A549 (cell line): ENCODE results near the gene SORCS1. TPM values are rescaled to one million over a fixed set of nuclear protein-coding genes. Genes with fewer than 3 reads are reported as not detected.

Experiments
- ATAC-seq, 2 experiments: fragments of 200-7000 bp in 1 of 2; fragments of >200 bp in 1 of 2; cut with Nextera tagmentation in 1 of 2; cut with Tn5 transposase in 1 of 2; 3 replicates each; pipeline versions ENCODE4 v1.8.0 to v1.9.1; 2018 to 2020; ENCODE audit warnings: mild to moderate bottlenecking in 1 of 2, moderate library complexity in 1 of 2
- CTCF ChIA-PET: fragments of 300-600 bp; sonication (Branson Sonifier 250); formaldehyde crosslinking; extraction: SDS; loops from one replicate; lab custom pipeline; 2021; ENCODE audit warnings: antibody characterized with exemption, inconsistent platforms; lab: Yijun Ruan, JAX
- POLR2A ChIA-PET: fragments of 350-600 bp; formaldehyde crosslinking; extraction: SDS; loops from one replicate; lab custom pipeline; 2021; ENCODE audit warnings: antibody characterized with exemption, inconsistent platforms; lab: Yijun Ruan, JAX
- DNase-seq, 2 experiments: peaks; one replicate each; pipeline versions ENCODE4 v3.0.0 to v3.0.0-alpha.2; 2011 to 2016; ENCODE audit warnings: low read depth in 1 of 2, low spot score in 1 of 2
- FAIRE-seq: peaks from 2 replicates; lab custom pipeline; 2011; peaks lifted over from hg19 to GRCh38; lab: Jason Lieb, UNC
- H3K27ac ChIP-seq, 2 experiments: fragments of >200 bp; sonication (Bioruptor Twin); formaldehyde crosslinking; 3 replicates each; pipeline ENCODE4 v1.5.1; 2016 to 2017
- H3K4me1 ChIP-seq: fragments of >200 bp; sonication (Bioruptor Twin); formaldehyde crosslinking; 3 replicates; pipeline ENCODE4 v1.6.1; 2016
- H3K4me2 ChIP-seq: fragments of >200 bp; sonication (Bioruptor Twin); formaldehyde crosslinking; 3 replicates; pipeline ENCODE4 v1.6.1; 2016
- H3K4me3 ChIP-seq: fragments of >200 bp; sonication (Bioruptor Twin); formaldehyde crosslinking; 3 replicates; pipeline ENCODE4 v1.5.1; 2016
- H3K9me3 ChIP-seq: fragments of >200 bp; sonication (Bioruptor Twin); formaldehyde crosslinking; 3 replicates; pipeline ENCODE4 v1.6.1; 2016
- CBX8 ChIP-seq: fragments of 200-600 bp; sonication (generic); IDR thresholded peaks from 2 replicates; pipeline ENCODE4 v1.6.1; 2016
- CHD4 ChIP-seq: fragments of 200-600 bp; sonication (generic); IDR thresholded peaks from 2 replicates; pipeline ENCODE4 v1.6.1; 2016; ENCODE audit warnings: antibody characterized with exemption, mild to moderate bottlenecking, borderline replicate concordance
- EHF ChIP-seq: fragments of 250-450 bp; sonication (Bioruptor Pico); IDR thresholded peaks from 2 replicates; pipeline ENCODE4 v1.5.0; 2020; ENCODE audit warnings: mild to moderate bottlenecking
- EP300 ChIP-seq, 2 experiments: fragments of >200 bp; sonication (Bioruptor Twin); formaldehyde crosslinking; IDR thresholded peaks; 2 replicates in 1 of 2; 3 replicates in 1 of 2; pipeline ENCODE4 v1.6.1; 2016 to 2017
- ESRRA ChIP-seq: fragments of 150-350 bp; IDR thresholded peaks from 2 replicates; pipeline ENCODE4 v1.6.1; 2014; ENCODE audit warnings: mild to moderate bottlenecking, low read length, borderline replicate concordance
- FOSB ChIP-seq: fragments of 250-450 bp; sonication (Bioruptor Pico); IDR thresholded peaks from 2 replicates; pipeline ENCODE4 v1.5.0; 2020; ENCODE audit warnings: mild to moderate bottlenecking, moderate library complexity
- FOSL2 ChIP-seq, 2 experiments: fragments of 450-650 bp in 1 of 2; fragments of >200 bp in 1 of 2; sonication (Bioruptor Twin) in 1 of 2; formaldehyde crosslinking; IDR thresholded peaks; 2 replicates each; pipeline versions ENCODE4 v1.5.0 to v1.6.1; 2016 to 2020; ENCODE audit warnings: mild to moderate bottlenecking in 1 of 2, moderate library complexity in 1 of 2
- HEYL ChIP-seq: fragments of 250-450 bp; sonication (Bioruptor Pico); IDR thresholded peaks from 2 replicates; pipeline ENCODE4 v1.8.0; 2021; ENCODE audit warnings: mild to moderate bottlenecking, moderate library complexity
- HOXB13 ChIP-seq: fragments of 250-450 bp; sonication (Bioruptor Pico); IDR thresholded peaks from 2 replicates; pipeline ENCODE4 v1.5.0; 2020; ENCODE audit warnings: low read depth, mild to moderate bottlenecking, moderate library complexity
- KDM5A ChIP-seq: fragments of 200-600 bp; sonication (generic); IDR thresholded peaks from 2 replicates; pipeline ENCODE4 v1.6.1; 2016; ENCODE audit warnings: antibody characterized with exemption, mild to moderate bottlenecking
- MAZ ChIP-seq: fragments of 150-350 bp; IDR thresholded peaks from 2 replicates; pipeline ENCODE4 v1.6.1; 2014; ENCODE audit warnings: antibody characterized with exemption, low read depth, low read length, borderline replicate concordance
- MYC ChIP-seq: IDR thresholded peaks from 2 replicates; pipeline ENCODE4 v1.6.1; 2012; ENCODE audit warnings: mild to moderate bottlenecking, inconsistent platforms, low read length, improper control_type of control experiment, borderline replicate concordance
- NR3C1 ChIP-seq: fragments of >200 bp; sonication (Bioruptor Twin); formaldehyde crosslinking; IDR thresholded peaks from 3 replicates; pipeline ENCODE4 v1.6.1; 2017
- PHF8 ChIP-seq: fragments of 200-600 bp; sonication (generic); IDR thresholded peaks from 2 replicates; pipeline ENCODE4 v1.6.1; 2016; ENCODE audit warnings: low read depth, mild to moderate bottlenecking, antibody characterized with exemption, moderate library complexity, borderline replicate concordance
- POLR2AphosphoS2 ChIP-seq: conservative IDR thresholded peaks from 2 replicates; pipeline ENCODE4 v1.6.1; 2012; ENCODE audit warnings: low read length, improper control_type of control experiment, inconsistent platforms
- RAD21 ChIP-seq, 2 experiments: fragments of >200 bp in 1 of 2; sonication (Bioruptor Twin) in 1 of 2; formaldehyde crosslinking in 1 of 2; IDR thresholded peaks in 1 of 2; conservative IDR thresholded peaks in 1 of 2; 2 replicates in 1 of 2; 3 replicates in 1 of 2; pipeline ENCODE4 v1.6.1; 2012 to 2018; ENCODE audit warnings: inconsistent platforms in 1 of 2
- RCOR1 ChIP-seq: fragments of 150-350 bp; IDR thresholded peaks from 2 replicates; pipeline ENCODE4 v1.6.1; 2014; ENCODE audit warnings: antibody characterized with exemption, low read length, low read depth
- RFX5 ChIP-seq: fragments of 450-650 bp; IDR thresholded peaks from 2 replicates; pipeline ENCODE4 v1.7.1; 2014; ENCODE audit warnings: antibody characterized with exemption, mild to moderate bottlenecking, moderate library complexity
- RNF2 ChIP-seq: fragments of 200-600 bp; sonication (generic); IDR thresholded peaks from 2 replicates; pipeline ENCODE4 v1.6.1; 2016; ENCODE audit warnings: low read depth, mild to moderate bottlenecking, antibody characterized with exemption, moderate library complexity, borderline replicate concordance
- SREBF2 ChIP-seq: fragments of 450-650 bp; IDR thresholded peaks from 2 replicates; pipeline ENCODE4 v1.6.1; 2014; ENCODE audit warnings: mild to moderate bottlenecking, moderate library complexity
- TFCP2L1 ChIP-seq: fragments of 250-450 bp; sonication (Bioruptor Pico); IDR thresholded peaks from 2 replicates; pipeline ENCODE4 v1.5.0; 2021; ENCODE audit warnings: mild to moderate bottlenecking
- ZC3H11A ChIP-seq: fragments of 450-650 bp; IDR thresholded peaks from 2 replicates; pipeline ENCODE4 v1.6.1; 2014; ENCODE audit warnings: antibody characterized with exemption, mild to moderate bottlenecking
- ZNF302 ChIP-seq: fragments of 250-450 bp; sonication (Bioruptor Pico); IDR thresholded peaks from 2 replicates; pipeline ENCODE4 v1.9.0; 2021; ENCODE audit warnings: inconsistent platforms, mild to moderate bottlenecking, moderate library complexity
- ZSCAN20 ChIP-seq: fragments of 250-450 bp; sonication (Bioruptor Pico); IDR thresholded peaks from 2 replicates; pipeline ENCODE4 v1.8.0; 2022; ENCODE audit warnings: mild to moderate bottlenecking, moderate library complexity
- WGBS: methylation state at CpG from one replicate; pipeline ENCODE4 v1.1.6; 2017; ENCODE audit errors: missing lambda C conversion rate; 5-methylcytosine and 5-hydroxymethylcytosine counted together
- polyA plus RNA-seq, 4 experiments: library from polyadenylated mRNA; depleted of rRNA in 3 of 4; stranded (reverse); fragments of >200 nt; fragmentation: RNase III in 1 of 4; extraction: RNeasy Plus Mini Kit Qiagen cat#74134 plus additional on column Dnase treatment in 1 of 4; gene quantifications; 2 replicates in 3 of 4; 3 replicates in 1 of 4; pipeline ENCODE4 v1.2.3, GENCODE V29; 2011 to 2017
- TF ChIP-seq, protein P1 (sequence below): fragments of 450-650 bp; IDR thresholded peaks from 2 replicates; pipeline ENCODE4 v1.6.1; 2014; ENCODE audit warnings: antibody characterized with exemption
- TF ChIP-seq, protein P2 (sequence below): fragments of 250-450 bp; sonication (Bioruptor Pico); IDR thresholded peaks from 2 replicates; pipeline ENCODE4 v1.5.0; 2020; ENCODE audit warnings: low read depth, mild to moderate bottlenecking, moderate library complexity
- TF ChIP-seq, protein P3 (sequence below): IDR thresholded peaks from 2 replicates; pipeline ENCODE4 v1.6.1; 2012
- TF ChIP-seq, protein P4 (sequence below): fragments of 200-600 bp; sonication (generic); IDR thresholded peaks from 2 replicates; pipeline ENCODE4 v1.6.1; 2016; ENCODE audit warnings: antibody characterized with exemption, mild to moderate bottlenecking, moderate library complexity
- TF ChIP-seq, protein P5 (sequence below): fragments of 150-350 bp; IDR thresholded peaks from 2 replicates; pipeline ENCODE4 v1.6.1; 2014; ENCODE audit warnings: low read depth, mild to moderate bottlenecking, low read length

Gene SORCS1
- polyA plus RNA-seq, 2 of the 4 experiments (the other 2 are of a cell fraction) = not detected

DNA sequence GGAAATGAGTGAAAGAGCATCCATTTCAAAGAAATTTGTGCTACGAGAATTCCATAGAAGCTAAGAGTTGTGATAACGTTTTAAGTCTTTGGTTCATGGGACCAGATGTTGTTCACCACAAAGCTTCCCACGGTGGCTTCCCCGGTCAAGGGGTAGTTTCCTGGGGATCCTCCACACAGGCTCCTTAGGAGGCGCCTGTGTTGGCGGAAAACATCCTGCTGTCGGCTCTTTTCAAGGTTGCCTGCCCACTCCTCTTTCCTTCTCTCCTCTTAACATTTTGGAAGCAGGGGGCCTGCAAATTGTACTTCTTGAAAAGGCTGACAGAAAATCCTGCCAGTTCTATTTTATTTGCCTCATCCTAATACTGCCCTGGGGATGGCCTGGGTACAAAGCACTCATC is 398.6 kb downstream of the SORCS1 start:
- no peak overlapping the region for H3K4me2 ChIP-seq
- CTCF ChIA-PET = no interaction called here
- WGBS = 3% methylated on average over 7 of the region's 7 CpGs
- no peak for FAIRE-seq
- H3K4me1 ChIP-seq = no peaks in the 10 kb centered on the region
- H3K4me3 ChIP-seq = no peak overlapping the region
- TF ChIP-seq RFX5 (no peak), MYC (no peak), ZC3H11A (no peak), POLR2AphosphoS2 (no peak), PHF8 (no peak), FOSL2 (IDR thresholded peaks at IDR 0.05) (no peak), FOSL2 (CRISPR knock-in tag; IDR thresholded peaks at IDR 0.05) (no peak)
- TF ChIP-seq, protein P1, sequence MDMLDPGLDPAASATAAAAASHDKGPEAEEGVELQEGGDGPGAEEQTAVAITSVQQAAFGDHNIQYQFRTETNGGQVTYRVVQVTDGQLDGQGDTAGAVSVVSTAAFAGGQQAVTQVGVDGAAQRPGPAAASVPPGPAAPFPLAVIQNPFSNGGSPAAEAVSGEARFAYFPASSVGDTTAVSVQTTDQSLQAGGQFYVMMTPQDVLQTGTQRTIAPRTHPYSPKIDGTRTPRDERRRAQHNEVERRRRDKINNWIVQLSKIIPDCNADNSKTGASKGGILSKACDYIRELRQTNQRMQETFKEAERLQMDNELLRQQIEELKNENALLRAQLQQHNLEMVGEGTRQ = no peak
- H3K9me3 ChIP-seq = no peaks in the 10 kb centered on the region
- no peak for ATAC-seq
- no peak for DNase-seq
- no peak overlapping the region for H3K27ac ChIP-seq
- POLR2A ChIA-PET = no interaction called here

DNA sequence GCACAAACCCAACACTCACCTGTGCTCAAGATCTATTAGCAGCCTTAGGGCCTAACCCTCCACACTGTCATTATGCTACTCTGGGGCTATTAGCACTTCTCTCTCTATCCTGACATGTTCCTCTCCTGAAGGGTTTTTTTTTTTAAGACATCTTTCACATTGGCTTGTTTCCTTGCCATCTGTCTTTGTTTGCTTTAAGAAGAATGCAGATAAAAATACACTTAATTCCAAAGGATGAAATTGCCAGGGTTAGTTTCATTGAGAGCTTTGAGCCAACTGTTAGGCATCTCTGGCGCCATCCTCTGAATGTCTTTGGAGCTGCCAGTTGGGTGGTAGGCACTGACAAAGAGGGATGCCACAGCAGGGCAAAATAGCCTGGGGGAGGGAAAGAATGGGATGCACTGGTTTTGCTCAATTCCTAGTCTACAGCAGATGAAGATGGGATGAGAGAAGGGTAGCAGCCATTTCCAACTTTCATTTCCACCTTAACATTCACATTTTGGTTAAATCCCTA is 399.2 kb downstream of the SORCS1 start:
- Histone ChIP-seq H3K9me3 (no peaks in the 10 kb centered on the region), H3K4me3 (no peak overlapping the region), H3K4me2 (no peak overlapping the region), H3K27ac (no peak overlapping the region), H3K4me1 (no peaks in the 10 kb centered on the region)
- FAIRE-seq = no peak
- no peak for DNase-seq
- 11% methylated on average over 1 of the region's 1 CpG for WGBS
- POLR2A ChIA-PET = no interaction called here
- no peak for ATAC-seq
- TF ChIP-seq EP300 (IDR thresholded peaks at IDR 0.05) (no peak), RFX5 (no peak), ZSCAN20 (CRISPR knock-in tag) (no peak), PHF8 (no peak), HEYL (CRISPR knock-in tag) (no peak), CBX8 (no peak), HOXB13 (no peak), RNF2 (no peak), MAZ (no peak)
- TF ChIP-seq, protein P2, sequence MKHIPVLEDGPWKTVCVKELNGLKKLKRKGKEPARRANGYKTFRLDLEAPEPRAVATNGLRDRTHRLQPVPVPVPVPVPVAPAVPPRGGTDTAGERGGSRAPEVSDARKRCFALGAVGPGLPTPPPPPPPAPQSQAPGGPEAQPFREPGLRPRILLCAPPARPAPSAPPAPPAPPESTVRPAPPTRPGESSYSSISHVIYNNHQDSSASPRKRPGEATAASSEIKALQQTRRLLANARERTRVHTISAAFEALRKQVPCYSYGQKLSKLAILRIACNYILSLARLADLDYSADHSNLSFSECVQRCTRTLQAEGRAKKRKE = no peak
- CTCF ChIA-PET = no interaction called here

DNA sequence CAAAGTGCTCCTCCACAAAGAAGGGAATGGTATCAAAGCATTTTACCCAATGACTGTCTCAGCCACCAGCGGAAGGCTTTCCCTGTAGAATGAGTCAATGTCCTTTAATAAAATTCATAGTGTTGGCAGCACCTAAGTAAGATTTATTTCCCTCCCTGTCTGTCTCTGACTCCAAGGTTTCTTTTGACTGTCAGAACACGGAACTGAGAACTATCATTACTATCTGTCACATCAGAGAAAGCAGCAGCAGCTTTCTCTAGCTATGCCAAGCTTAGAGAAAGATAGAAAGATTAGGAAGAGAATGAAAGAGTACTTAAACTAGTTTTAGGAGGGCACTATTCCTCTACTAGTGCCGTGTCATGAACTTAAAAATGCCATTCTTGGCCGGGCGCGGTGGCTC is 400.1 kb downstream of the SORCS1 start:
- Histone ChIP-seq H3K4me3 (no peak overlapping the region), H3K4me1 (no peaks in the 10 kb centered on the region), H3K4me2 (no peak overlapping the region), H3K9me3 (no peaks in the 10 kb centered on the region), H3K27ac (no peak overlapping the region)
- 43% methylated on average over 6 of the region's 6 CpGs for WGBS
- POLR2A ChIA-PET = no interaction called here
- CTCF ChIA-PET = no interaction called here
- FAIRE-seq (no peak), DNase-seq (no peak), ATAC-seq (no peak)
- TF ChIP-seq, protein P3, sequence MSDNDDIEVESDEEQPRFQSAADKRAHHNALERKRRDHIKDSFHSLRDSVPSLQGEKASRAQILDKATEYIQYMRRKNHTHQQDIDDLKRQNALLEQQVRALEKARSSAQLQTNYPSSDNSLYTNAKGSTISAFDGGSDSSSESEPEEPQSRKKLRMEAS = no peak
- TF ChIP-seq ZNF302 (CRISPR knock-in tag) (no peak), SREBF2 (no peak), RAD21 (conservative IDR thresholded peaks at IDR 0.05 in 1 of 2, IDR thresholded peaks at IDR 0.05 in 1 of 2) (no peak), KDM5A (no peak), RNF2 (no peak), CHD4 (no peak), MAZ (no peak), NR3C1 (no peak), TFCP2L1 (CRISPR knock-in tag) (no peak), FOSB (CRISPR knock-in tag) (no peak), EHF (CRISPR knock-in tag) (no peak), RFX5 (no peak), ZSCAN20 (CRISPR knock-in tag) (no peak), RCOR1 (no peak), ESRRA (no peak)
- TF ChIP-seq, protein P4, sequence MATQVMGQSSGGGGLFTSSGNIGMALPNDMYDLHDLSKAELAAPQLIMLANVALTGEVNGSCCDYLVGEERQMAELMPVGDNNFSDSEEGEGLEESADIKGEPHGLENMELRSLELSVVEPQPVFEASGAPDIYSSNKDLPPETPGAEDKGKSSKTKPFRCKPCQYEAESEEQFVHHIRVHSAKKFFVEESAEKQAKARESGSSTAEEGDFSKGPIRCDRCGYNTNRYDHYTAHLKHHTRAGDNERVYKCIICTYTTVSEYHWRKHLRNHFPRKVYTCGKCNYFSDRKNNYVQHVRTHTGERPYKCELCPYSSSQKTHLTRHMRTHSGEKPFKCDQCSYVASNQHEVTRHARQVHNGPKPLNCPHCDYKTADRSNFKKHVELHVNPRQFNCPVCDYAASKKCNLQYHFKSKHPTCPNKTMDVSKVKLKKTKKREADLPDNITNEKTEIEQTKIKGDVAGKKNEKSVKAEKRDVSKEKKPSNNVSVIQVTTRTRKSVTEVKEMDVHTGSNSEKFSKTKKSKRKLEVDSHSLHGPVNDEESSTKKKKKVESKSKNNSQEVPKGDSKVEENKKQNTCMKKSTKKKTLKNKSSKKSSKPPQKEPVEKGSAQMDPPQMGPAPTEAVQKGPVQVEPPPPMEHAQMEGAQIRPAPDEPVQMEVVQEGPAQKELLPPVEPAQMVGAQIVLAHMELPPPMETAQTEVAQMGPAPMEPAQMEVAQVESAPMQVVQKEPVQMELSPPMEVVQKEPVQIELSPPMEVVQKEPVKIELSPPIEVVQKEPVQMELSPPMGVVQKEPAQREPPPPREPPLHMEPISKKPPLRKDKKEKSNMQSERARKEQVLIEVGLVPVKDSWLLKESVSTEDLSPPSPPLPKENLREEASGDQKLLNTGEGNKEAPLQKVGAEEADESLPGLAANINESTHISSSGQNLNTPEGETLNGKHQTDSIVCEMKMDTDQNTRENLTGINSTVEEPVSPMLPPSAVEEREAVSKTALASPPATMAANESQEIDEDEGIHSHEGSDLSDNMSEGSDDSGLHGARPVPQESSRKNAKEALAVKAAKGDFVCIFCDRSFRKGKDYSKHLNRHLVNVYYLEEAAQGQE = no peak
- TF ChIP-seq, protein P5, sequence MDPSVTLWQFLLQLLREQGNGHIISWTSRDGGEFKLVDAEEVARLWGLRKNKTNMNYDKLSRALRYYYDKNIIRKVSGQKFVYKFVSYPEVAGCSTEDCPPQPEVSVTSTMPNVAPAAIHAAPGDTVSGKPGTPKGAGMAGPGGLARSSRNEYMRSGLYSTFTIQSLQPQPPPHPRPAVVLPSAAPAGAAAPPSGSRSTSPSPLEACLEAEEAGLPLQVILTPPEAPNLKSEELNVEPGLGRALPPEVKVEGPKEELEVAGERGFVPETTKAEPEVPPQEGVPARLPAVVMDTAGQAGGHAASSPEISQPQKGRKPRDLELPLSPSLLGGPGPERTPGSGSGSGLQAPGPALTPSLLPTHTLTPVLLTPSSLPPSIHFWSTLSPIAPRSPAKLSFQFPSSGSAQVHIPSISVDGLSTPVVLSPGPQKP = no peak
